Motor neuron (in vitro differentiated cells): ENCODE data around the gene AIMP1. TPM values are rescaled to one million over a fixed set of nuclear protein-coding genes. Genes with fewer than 3 reads are reported as not detected.

Experiments
- ATAC-seq, 8 experiments: fragments of 200-7000 bp; cut with Tn5 transposase; replicated peaks in 6 of 8; 2 replicates each; pipeline ENCODE4 v1.8.0; 2021; ENCODE audit warnings: mild to moderate bottlenecking in 8 of 8, moderate library complexity in 8 of 8
- H3K27ac ChIP-seq, 2 donors: fragments of 250-450 bp; sonication (Bioruptor Pico); 2 replicates each; pipeline ENCODE4 v1.9.0; 2021; ENCODE audit warnings: antibody characterized with exemption in 2 of 2, mild to moderate bottlenecking in 2 of 2, moderate library complexity in 1 of 2
- H3K4me1 ChIP-seq, 2 donors: fragments of 250-450 bp; sonication (Bioruptor Pico); replicated peaks in 1 of 2; 2 replicates each; pipeline ENCODE4 v1.6.1; 2021; ENCODE audit warnings: antibody characterized with exemption in 2 of 2, mild to moderate bottlenecking in 2 of 2, moderate library complexity in 1 of 2
- H3K4me3 ChIP-seq, 5 donors: fragments of 250-450 bp; sonication (Bioruptor Pico); 2 replicates each; pipeline ENCODE4 v1.9.0; 2021; ENCODE audit warnings: antibody characterized with exemption in 5 of 5, mild to moderate bottlenecking in 5 of 5, moderate library complexity in 4 of 5
- WGBS, 10 experiments: fragments of 450-650 bp; shearing (Covaris generic); methylation state at CpG; one replicate each; pipeline ENCODE4 v1.0.0; 2022; 5-methylcytosine and 5-hydroxymethylcytosine counted together
- in situ Hi-C, 9 experiments: fragments of 400-800 bp; cut with MboI; loops; one replicate each; pipeline ENCODE4 v1.15.0; 2021; ENCODE audit warnings: low sequenced_read_pairs in 9 of 9, low pct_unique_long_range_greater_than_20kb in 2 of 9; ENCODE audit not compliant: unreplicated experiment in 9 of 9
- total RNA-seq, 8 experiments: library from RNA; unstranded; fragments of 300-600 nt; gene quantifications; 2 replicates each; pipeline versions ENCODE4 v1.2.3 to v1.2.4, GENCODE V29; 2022

Gene AIMP1
- total RNA-seq, 8 experiments from 2014 or later, result 20.5 to 42.9 (median 34.9) TPM

DNA sequence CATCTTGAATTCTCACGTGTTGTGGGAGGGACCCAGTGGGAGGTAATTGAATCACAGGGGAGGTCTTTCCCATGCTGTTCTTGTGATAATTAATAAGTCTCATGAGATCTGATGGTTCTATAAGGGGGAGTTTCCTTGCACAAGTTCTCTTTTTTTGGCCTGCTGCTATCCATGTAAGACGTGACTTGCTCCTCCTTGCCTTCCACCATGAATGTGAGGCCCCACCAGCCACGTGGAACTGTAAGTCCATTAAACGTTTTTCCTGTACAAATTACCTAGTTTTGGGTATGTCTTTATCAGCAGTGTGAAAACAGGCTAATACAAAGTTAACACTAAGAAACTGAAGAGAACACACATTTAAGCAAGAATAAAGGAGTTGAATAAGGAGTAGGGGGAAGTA is 16.4 kb upstream of the AIMP1 start:
- ATAC-seq, result no peak
- Histone ChIP-seq H3K4me3 (no peak overlapping the region), H3K4me1 (peaks cover 0 to 8% of the 10 kb centered on the region in 2 donors), H3K27ac (no peak overlapping the region)
- WGBS, 10 experiments, result 50 to 94% (median 83%) methylated on average over 1 to 4 of the region's 4 CpGs; no CpG with 5 or more reads in 2 of the 10 experiments
- in situ Hi-C loops, result no loop called here

DNA sequence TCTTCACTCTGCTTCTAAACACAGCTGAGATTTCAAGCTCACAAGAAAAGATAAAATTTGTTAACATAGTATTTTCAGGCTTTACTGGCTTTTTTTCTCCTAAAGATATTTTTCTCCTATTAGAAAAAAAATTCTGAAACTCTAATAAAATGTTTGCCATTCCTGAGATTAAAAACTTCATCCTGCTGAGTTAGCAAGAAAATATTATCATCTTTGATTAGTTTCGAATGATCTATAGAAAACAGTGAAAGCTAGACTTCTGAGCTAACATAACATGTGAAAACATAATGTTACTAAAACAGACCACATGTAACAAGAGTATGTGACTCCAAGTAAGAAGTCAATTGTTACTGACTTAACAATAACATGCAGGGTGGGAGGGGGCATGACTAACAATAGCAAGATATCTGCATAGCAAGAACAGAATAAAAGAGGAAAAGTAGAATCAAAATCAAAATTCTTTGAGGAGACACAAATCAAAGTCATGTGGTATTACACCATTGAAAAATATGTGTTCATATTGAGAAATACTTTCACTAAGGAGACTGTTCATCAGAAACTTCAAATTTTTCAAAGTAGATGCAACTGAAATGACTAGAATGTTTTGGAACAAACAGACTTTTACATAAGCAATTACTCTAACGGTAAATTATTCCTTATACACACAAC is 14.8 kb upstream of the AIMP1 start:
- Histone ChIP-seq H3K4me3 (no peak overlapping the region), H3K4me1 (peaks cover 0 to 8% of the 10 kb centered on the region in 2 donors), H3K27ac (no peak overlapping the region)
- 50 to 100% (median 82%) methylated on average over 1 to 2 of the region's 2 CpGs for WGBS, 10 experiments
- in situ Hi-C loops, result no loop called here
- peak in 2 of 8 experiments; percentile 26 to 64 for ATAC-seq

DNA sequence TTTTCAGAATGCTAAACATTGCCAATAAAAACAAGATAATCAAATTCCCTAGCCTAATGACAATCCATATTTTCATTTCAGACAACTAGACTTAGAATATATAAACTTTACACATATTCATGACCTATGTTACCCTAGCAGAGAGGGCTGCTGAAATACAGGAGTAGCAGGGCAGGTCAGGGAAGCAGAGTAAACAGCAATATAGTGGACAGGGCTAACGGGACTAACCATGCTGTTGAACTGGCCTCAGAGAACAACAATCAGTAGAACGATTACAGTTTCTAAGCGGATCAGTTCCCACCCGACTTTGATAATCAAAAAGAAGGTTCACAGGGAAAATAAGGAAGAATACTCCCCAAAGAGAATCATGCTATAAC is 14.3 kb upstream of the AIMP1 start:
- H3K27ac ChIP-seq, result no peak overlapping the region
- in situ Hi-C loops, result no loop called here
- no peak overlapping the region for H3K4me3 ChIP-seq
- ATAC-seq, result peak in 2 of 8 experiments; percentile 30 to 65
- peaks cover 0 to 8% of the 10 kb centered on the region in 2 donors for H3K4me1 ChIP-seq
- 67 to 100% (median 89%) methylated on average over 2 to 4 of the region's 4 CpGs; no CpG with 5 or more reads in 1 of the 10 experiments for WGBS, 10 experiments

DNA sequence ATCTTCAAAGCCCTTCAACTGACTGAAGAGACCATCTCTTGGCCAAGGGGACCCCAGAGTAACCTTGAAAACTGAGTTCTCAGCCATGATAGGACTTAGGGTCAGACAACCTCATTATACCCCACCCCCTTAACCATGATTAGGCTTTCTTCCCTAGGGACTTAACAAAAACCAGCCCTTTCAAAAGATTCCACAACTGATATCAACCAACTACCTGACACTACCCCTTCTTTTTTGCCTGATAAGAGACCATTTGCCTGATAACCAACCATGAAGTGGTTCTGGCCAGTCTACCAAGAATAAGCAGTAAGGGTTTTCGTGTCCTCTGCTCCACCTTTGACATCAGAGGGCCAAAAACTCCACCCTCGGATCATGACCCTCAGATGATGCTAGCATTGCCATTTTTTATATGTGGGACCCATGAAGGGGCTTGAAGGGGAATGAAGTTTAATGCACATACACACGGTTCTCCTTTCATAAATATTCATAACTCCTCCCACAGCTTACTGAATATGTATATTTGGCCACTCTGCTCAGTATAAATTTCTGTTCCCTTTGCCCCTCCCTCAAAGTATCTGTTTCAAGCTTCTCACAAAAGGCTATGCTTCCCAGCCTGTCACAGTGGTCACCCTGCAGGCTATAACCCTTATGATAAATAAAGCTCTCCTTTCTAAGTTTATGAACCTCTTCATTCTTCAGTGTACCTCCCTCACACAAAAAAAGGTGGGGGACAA is 12.6 kb upstream of the AIMP1 start:
- peak in 4 of 8 experiments; percentile 28 to 82 (median 45) for ATAC-seq
- peaks cover 0 to 8% of the 10 kb centered on the region in 2 donors for H3K4me1 ChIP-seq
- WGBS, 10 experiments, result 40 to 100% (median 83%) methylated on average over 1 to 3 of the region's 3 CpGs; no CpG with 5 or more reads in 3 of the 10 experiments
- no peak overlapping the region for H3K27ac ChIP-seq
- no peak overlapping the region for H3K4me3 ChIP-seq
- in situ Hi-C loops, result no loop called here

DNA sequence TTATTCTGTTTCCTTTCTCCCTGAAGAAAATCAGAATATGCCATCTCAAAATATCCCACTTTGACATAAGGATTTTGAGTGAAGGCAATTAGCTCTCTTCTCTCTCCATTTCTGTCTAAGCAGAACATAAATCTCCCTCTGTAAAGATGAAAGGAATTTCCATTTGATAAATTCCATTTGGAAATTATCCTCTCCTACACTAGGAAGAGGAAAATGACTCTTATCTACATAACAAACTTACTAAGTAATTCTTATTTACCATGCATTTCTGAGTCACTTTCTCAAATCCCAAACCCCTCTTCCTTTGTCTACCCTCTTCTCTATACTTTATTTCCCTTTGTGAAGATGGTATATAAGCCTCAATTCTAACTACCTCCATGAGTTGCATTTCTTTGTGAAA is 11.7 kb upstream of the AIMP1 start:
- no peak overlapping the region for H3K27ac ChIP-seq
- H3K4me1 ChIP-seq, result peaks cover 0 to 8% of the 10 kb centered on the region in 2 donors
- in situ Hi-C loops, result no loop called here
- ATAC-seq, result no peak
- H3K4me3 ChIP-seq, result no peak overlapping the region

DNA sequence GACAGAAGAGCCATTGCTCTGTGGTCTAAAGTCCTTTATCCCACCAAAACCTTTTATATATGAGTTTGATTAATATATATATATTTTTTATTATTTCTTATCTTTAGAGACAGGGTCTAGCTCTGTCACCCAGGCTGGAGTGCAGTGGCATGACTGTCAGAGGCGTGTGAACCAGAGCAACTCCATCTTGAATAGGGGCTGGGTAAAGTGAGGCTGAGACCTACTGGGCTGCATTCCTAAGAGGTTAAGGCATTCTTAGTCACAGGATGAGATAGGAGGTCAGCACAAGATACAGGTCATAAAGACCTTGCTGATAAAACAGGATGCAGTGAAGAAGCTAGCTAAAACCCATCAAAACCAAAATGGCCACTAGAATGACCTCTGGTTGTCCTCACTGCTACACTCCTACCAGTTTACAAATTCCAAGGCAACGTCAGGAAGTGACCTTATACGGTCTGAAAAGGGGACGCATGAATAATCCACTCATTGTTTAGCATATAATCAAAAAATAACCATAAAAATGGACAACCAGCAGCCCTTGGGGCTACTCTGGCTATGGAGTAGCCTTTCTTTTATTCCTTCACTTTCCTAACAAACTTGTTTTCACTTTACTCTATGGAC is 10.8 kb upstream of the AIMP1 start:
- WGBS, 10 experiments, result 86 to 100% (median 95%) methylated on average over 1 to 4 of the region's 4 CpGs; no CpG with 5 or more reads in 1 of the 10 experiments
- no peak for ATAC-seq
- in situ Hi-C loops, result no loop called here
- H3K4me1 ChIP-seq, result peaks cover 4 to 8% of the 10 kb centered on the region in 2 donors
- H3K27ac ChIP-seq, result no peak overlapping the region
- H3K4me3 ChIP-seq, result no peak overlapping the region

DNA sequence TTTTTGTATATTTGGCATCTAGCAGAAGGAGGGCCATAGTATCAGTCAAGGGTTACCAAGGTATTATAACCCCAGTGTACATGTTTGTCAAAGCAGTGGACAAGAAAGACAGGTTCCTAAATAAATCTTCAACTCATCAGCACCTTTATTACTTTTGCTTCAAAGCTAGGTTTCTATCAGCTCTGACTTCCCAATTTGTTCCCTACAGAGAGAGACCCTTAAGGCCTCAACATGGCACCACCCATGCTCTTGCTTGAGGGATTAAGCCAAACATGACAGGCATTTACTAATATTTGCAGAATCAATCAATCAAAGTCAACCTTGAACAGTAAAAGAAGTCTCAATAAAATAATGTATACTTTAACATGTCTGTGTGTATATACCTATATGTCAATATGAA is 9.8 kb upstream of the AIMP1 start:
- H3K27ac ChIP-seq, result no peak overlapping the region
- ATAC-seq, result no peak
- in situ Hi-C loops, result no loop called here
- peaks cover 4 to 8% of the 10 kb centered on the region in 2 donors for H3K4me1 ChIP-seq
- H3K4me3 ChIP-seq, result no peak overlapping the region

DNA sequence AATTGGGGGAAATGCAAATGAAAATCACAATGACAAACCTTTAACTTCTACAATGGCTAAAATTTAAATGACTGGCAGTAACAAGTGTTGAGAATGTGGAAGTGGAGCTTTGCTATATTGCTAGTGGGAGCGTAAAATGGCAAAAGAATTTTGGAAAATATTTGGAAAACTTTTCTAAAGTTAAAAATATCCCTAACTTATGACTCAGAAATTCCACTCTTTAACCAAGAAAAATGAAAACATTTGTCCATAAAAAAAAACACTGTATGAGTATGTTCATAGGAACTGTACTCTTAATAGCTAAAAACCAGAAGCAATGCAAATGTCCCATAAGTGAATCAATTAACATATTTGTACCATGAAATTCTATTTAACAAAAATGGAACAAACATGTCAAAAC is 4.0 kb upstream of the AIMP1 start:
- in situ Hi-C loops, result no loop called here
- Histone ChIP-seq H3K4me3 (no peak overlapping the region), H3K27ac (no peak overlapping the region), H3K4me1 (peaks cover 5 to 11% of the 10 kb centered on the region in 2 donors)
- no peak for ATAC-seq
- 18 to 100% (median 83%) methylated on average over 1 of the region's 1 CpG; no CpG with 5 or more reads in 1 of the 10 experiments for WGBS, 10 experiments

DNA sequence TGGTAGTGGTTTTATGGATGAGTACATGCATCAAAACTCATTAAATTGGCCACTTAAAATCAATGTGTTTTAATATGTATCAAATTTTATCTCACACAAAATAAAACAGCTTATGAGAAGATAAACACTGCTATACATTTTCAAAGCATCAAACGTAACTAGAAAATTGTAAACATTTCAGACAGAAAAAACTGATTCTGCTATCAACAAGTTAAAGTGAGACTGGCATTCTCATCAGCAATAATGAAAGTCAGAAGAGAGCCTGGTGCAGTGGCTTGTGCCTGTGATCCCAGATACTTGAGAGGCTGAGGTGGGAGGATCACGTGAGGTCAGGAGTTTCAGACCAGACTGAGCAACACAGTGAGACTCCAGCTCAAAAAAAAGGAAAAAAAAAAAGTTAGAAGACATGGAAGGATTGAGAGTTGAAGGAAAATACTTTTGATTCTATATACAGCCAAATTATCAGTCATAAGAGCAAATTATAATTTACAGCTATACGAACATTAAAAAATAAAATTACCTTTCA is 3.3 kb upstream of the AIMP1 start:
- peaks cover 12 to 17% of the 10 kb centered on the region in 2 donors for H3K4me1 ChIP-seq
- no peak overlapping the region for H3K27ac ChIP-seq
- WGBS, 10 experiments, result 70 to 100% (median 87%) methylated on average over 1 to 3 of the region's 3 CpGs
- in situ Hi-C loops, result no loop called here
- no peak overlapping the region for H3K4me3 ChIP-seq
- ATAC-seq, result no peak

DNA sequence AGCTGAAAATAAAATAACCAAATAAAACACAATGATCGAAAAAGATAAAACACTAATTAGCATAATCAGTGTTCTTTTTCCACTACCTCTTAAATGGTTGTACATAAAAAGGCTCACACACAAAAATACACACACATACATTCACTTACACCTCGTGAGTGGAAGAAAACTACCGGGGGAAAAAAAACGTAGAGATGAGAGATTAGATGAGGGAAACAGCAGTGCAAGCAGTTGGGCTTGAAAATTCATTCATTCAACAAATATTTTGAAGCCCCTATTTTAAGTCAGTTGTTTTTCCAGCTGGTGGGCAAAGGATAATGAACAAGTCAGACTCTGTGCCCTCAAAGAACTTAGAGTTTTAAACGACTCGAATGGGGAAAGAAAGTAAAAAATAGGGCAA is 1.4 kb upstream of the AIMP1 start:
- Histone ChIP-seq H3K4me3 (peak overlapping the region; percentile 47 to 83 (median 78)), H3K27ac (no peak overlapping the region), H3K4me1 (peaks cover 18 to 19% of the 10 kb centered on the region in 2 donors)
- ATAC-seq, result no peak
- in situ Hi-C loops, result no loop called here
- WGBS, 10 experiments, result 8 to 88% (median 43%) methylated on average over 1 to 6 of the region's 6 CpGs; no CpG with 5 or more reads in 2 of the 10 experiments

DNA sequence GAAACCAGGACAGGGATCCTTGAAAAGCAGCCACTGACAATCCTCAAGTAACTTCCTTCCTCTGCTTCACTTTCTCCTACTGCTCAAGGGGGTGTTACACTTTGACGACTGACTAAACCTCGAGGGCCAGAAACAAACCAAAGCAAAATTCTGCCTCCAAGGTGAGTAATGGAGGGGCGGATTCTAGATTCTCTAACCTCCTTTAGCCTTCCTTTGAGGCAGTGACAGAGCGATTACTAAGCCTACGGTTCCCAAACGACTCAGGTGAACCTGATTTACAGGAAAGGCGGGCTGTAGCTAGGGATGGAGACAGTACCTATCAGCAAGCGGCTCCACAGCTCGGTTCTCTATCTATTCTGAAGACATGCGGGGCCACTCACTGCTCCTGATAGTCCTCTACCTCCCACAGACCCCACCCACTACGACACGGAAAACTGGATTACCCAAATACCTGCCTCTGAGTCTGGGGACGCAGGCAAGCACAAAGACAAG is 828 bp upstream of the AIMP1 start:
- 0 to 3% (median 0%) methylated on average over 1 to 10 of the region's 13 CpGs; no CpG with 5 or more reads in 1 of the 10 experiments for WGBS, 10 experiments
- ATAC-seq, result peak in 3 of 8 experiments; percentile 11 to 34 (median 17)
- peak overlapping the region; percentile 99 to 100 for H3K27ac ChIP-seq
- in situ Hi-C loops, result no loop called here
- peak overlapping the region; percentile 47 to 83 (median 78) for H3K4me3 ChIP-seq
- peaks cover 15 to 18% of the 10 kb centered on the region in 2 donors for H3K4me1 ChIP-seq

DNA sequence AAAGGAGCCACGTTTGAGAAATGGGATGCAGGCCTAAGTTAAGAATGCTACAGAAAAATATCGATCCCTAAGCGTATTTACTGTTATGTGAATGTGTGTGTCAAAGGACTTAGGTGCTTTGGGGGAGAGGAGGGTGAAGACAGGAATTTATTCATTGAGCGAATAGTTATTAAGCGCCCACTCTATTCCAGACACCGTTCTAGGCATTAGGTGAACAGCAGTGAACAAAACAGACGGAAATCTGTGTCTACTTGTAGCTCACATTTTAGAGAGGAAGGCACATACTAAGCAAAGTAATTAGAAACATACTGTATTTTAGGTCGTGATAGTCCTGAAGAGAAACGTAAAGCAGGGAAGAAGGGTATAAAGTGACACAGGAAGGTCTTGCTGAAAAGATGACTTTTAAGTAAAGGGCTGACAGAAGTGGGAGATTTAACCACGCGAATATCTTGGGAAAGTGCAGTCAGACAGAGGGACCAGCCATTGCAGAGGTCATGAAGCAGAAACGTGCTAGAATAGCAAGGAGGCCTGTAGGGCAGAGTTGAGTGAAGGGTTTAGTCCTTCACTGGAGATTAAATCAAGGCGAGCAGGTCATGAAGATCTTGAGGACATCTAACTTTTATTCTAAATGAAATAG is 541 bp downstream of the AIMP1 start:
- peak overlapping the region; percentile 47 to 83 (median 78) for H3K4me3 ChIP-seq
- in situ Hi-C loops, result no loop called here
- peak overlapping the region; percentile 99 to 100 for H3K27ac ChIP-seq
- WGBS, 10 experiments, result 0 to 6% (median 3%) methylated on average over 3 to 11 of the region's 13 CpGs
- peaks cover 15 to 18% of the 10 kb centered on the region in 2 donors for H3K4me1 ChIP-seq
- no peak for ATAC-seq
